GM12892 (cell line): ENCODE data around the gene PROX1.

Experiments used
- DNase-seq: peaks from one replicate; pipeline ENCODE4 v3.0.0; 2011; ENCODE audit not compliant: insufficient read length
- FAIRE-seq: peaks from 2 replicates; lab custom pipeline; 2011; peaks lifted over from hg19 to GRCh38; lab: Jason Lieb, UNC
- POLR2A ChIP-seq: IDR thresholded peaks from 2 replicates; pipeline ENCODE4 v1.6.1; 2011; ENCODE audit warnings: low read depth, low read length, control low read depth
- POLR2AphosphoS5 ChIP-seq: IDR thresholded peaks from 2 replicates; pipeline ENCODE4 v1.6.1; 2011; ENCODE audit warnings: low read depth, low read length, control low read depth
- TAF1 ChIP-seq: IDR thresholded peaks from 2 replicates; pipeline ENCODE4 v1.6.1; 2011; ENCODE audit warnings: low read depth, mild to moderate bottlenecking, control low read depth, low read length, borderline replicate concordance

The PROX1 gene

GRCh38 chr1:214028649-214029406 lies 41.1 kb downstream of the PROX1 start:
- no peak for DNase-seq
- no peak for FAIRE-seq
- TF ChIP-seq TAF1 (no peak), POLR2A (no peak), POLR2AphosphoS5 (no peak)

DNA sequence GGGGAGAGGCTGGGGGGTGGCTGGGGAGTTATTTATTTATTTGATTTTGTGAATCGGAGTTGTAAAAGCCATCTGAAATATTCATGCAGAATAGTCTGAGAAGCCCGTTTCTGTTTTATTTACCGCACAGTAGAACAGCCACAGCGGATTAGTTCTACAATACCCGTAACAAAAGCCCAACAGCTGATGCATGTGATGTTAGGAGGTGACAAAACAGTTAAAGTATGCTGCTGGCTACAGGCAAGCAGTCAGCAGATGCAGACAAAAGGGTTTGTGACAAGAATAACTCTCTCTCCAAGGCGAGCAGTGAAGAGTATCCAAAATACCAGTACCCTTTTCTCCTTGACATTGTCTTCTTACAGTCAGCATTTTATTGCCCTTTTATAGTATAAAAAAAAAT lies 42.0 kb downstream of the PROX1 start:
- TF ChIP-seq POLR2AphosphoS5 = no peak
- TF ChIP-seq TAF1 = no peak
- no peak for TF ChIP-seq POLR2A
- DNase-seq = no peak
- FAIRE-seq = no peak

DNA sequence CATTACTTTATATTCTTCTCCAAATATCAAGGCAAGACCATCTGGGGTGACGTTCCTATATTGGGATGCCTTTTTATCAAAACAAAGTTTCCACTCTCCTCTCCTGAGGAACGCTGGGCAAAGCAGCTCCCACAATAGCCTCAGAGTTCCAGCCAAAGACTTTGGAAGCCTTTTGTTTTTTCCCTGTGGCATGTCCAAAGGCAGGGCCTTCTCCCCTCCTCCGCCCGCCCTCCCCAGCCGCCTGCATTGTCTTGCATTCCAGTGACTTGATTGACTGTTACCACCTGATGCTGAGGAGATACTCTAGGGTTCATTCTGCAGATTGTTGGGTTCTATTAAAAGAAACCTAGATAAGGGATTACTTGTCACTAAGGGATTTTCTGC lies 43.5 kb downstream of the PROX1 start:
- TF ChIP-seq TAF1 (no peak), POLR2A (no peak), POLR2AphosphoS5 (no peak)
- DNase-seq (no peak), FAIRE-seq (no peak)

GRCh38 chr1:214037468-214037867 lies 49.7 kb downstream of the PROX1 start:
- TF ChIP-seq POLR2AphosphoS5 (no peak), TAF1 (no peak), POLR2A (no peak)
- DNase-seq (no peak), FAIRE-seq (no peak)

- DNase-seq (no peak), FAIRE-seq (no peak)
- no peak for TF ChIP-seq POLR2AphosphoS5
- TF ChIP-seq TAF1 = no peak
- TF ChIP-seq POLR2A = no peak
Observed at GRCh38 chr1:214039394-214040018, 51.7 kb downstream of the PROX1 start.

- TF ChIP-seq TAF1 (no peak), POLR2AphosphoS5 (no peak), POLR2A (no peak)
- FAIRE-seq (no peak), DNase-seq (no peak)
Observed at GRCh38 chr1:214043167-214043566, 55.4 kb downstream of the PROX1 start.

DNA sequence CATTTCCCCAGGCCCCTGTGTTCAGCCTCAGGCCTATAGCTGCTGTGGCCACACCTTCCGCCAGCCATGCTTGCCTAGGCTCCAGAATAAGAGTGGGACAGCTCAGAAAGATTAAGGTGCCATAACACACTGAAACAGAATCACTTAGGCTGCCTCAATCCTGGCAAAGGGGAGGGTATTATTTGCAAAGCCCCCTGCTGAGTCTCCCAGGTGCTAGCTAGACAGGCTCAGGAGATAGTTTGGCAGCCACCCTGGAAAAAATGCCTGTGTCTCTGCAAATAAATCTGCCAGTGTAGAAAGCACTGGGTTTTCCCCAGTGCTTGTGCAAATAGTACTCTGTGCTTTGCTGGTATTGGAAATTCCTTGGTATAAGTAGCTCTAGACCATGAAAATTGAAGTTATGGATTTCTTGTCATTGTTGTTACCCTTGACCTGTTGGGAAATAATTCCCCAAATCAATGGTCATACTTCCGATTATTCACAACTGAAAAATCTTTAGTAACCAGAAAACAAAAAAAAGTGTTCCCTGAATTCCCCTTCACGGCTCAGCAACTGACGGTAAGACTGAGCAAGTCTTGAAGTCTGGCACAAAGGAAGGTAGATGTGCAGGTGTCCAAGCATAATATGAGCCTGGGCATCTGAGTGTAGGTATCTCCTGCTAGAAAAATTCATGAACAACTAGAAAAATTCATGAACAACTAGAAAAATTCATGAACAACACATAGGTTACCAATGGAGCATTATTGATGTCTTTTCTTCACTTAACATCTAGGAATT lies 56.9 kb downstream of the PROX1 start:
- no peak for TF ChIP-seq TAF1
- TF ChIP-seq POLR2AphosphoS5 = no peak
- TF ChIP-seq POLR2A = no peak
- FAIRE-seq (no peak), DNase-seq (no peak)

GRCh38 chr1:214050513-214051401 lies 63.0 kb downstream of the PROX1 start:
- no peak for DNase-seq
- TF ChIP-seq POLR2A = no peak
- TF ChIP-seq POLR2AphosphoS5 = no peak
- no peak for TF ChIP-seq TAF1
- no peak for FAIRE-seq

DNA sequence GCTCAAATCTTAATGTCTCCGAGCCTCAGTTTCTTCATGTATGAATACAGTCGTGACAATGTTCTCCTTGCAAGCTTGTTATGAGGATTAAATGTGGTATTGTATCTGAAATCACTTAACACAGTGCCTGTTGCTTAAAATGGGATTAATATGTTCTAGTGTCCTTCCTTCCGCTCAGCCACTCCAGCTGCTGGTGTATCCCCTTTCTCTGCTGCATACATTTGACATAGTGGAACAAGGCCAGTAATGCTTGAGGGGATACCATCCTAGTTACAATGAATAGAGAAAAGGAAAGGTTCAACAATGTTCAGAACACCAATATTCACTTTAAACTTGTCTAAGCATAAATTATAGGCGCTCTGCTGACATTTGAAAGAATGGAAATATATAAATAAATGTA lies 64.0 kb downstream of the PROX1 start:
- no peak for TF ChIP-seq TAF1
- TF ChIP-seq POLR2AphosphoS5 = no peak
- TF ChIP-seq POLR2A = no peak
- FAIRE-seq (no peak), DNase-seq (no peak)

GRCh38 chr1:214058076-214058475 lies 70.3 kb downstream of the PROX1 start:
- no peak for TF ChIP-seq POLR2AphosphoS5
- TF ChIP-seq POLR2A = no peak
- TF ChIP-seq TAF1 = no peak
- FAIRE-seq = no peak
- DNase-seq = no peak
